ENCODE measurements around the gene TMC1. TPM values are rescaled to one million over a fixed set of nuclear protein-coding genes. Genes with fewer than 3 reads are reported as not detected.

TMC1 gene
- total and polyA plus RNA-seq, 2 of the 8 experiments (the other 6 are each of a cell fraction or from before 2014, with no cell fraction given), result 0.95 to 0.98 TPM

DNA sequence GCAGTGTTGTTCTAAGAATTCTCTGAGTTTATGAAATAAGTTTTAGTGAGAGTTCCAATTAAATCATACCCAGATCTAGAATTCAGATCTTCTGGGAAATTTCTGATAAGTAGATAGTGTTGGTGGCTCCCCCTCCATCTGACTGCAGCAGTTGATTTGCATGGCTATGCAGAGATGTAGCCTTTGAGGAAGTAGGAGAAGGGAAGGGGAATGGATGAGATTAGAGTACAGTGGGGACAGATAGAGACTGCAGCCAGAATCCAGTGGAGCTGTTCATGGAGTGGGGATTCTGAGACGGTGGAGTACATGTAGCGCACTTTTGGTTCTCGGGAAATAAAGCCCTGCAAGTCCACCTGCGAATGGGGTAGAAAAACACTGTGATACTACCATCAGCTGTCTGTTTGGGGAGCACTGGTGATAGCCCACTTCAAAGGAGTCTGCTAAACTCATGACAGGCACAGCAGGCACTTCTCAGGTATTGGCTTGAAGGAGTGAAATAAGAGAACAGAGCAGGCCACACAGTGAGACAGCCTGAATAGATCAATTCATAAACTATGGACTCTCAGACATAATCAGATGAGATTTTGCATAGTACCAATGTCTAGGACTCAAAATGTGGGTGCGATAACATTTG lies 334.6 kb downstream of the TMC1 start:
- no peaks in the 10 kb centered on the region for H3K79me1 ChIP-seq (ENCODE audit: low read depth, low read length)
- no peak overlapping the region for H3K56ac ChIP-seq (replicated peaks; ENCODE audit: insufficient read length, low read depth, low read length)
- 0 out of 2 replicates have a peak overlapping the region, but pooled peaks have one; percentile 3 for H2BK5ac ChIP-seq (ENCODE audit: low read depth, low read length)
- DNase-seq (ENCODE audit: low read depth in 1 of 2, low spot score in 2 of 2), result no peak
- no peak overlapping the region for H2BK12ac ChIP-seq (ENCODE audit: low read depth, low read length)
- no peak overlapping the region for H3K18ac ChIP-seq (ENCODE audit: extremely low read depth, low read length)
- H2BK15ac ChIP-seq (ENCODE audit: low read length), result 0 out of 2 replicates have a peak overlapping the region, but pooled peaks have one; percentile 14
- no peak overlapping the region for H2AK5ac ChIP-seq (ENCODE audit: low read depth, low read length)
- 0 out of 2 replicates have a peak overlapping the region, but pooled peaks have one; percentile 38 for H2BK20ac ChIP-seq (ENCODE audit: low read length)
- ChIA-PET CTCF (ENCODE audit: partially characterized antibody) (interaction anchor here (0.8 to 5.9 kb wide), 17 partner anchors 11 to 358 kb away, joined by 3 to 44 read pairs (median 3); no protein-coding TSS in a partner anchor), POLR2A (ENCODE audit: partially characterized antibody) (no interaction called here)
- no peak overlapping the region for H3K9ac ChIP-seq (replicated peaks in 1 of 4; ENCODE audit: extremely low read depth in 1 of 4, low read depth in 3 of 4, low read length in 3 of 4)
- no peak overlapping the region for H3K4ac ChIP-seq (replicated peaks; ENCODE audit: insufficient read length, low read depth, low read length)
- no peaks in the 10 kb centered on the region for H3K27me3 ChIP-seq (replicated peaks in 1 of 4; ENCODE audit: control insufficient read depth in 3 of 4, extremely low read depth in 1 of 4, insufficient read depth in 3 of 4, low read length in 3 of 4)
- no peak overlapping the region for H4K91ac ChIP-seq (replicated peaks; ENCODE audit: insufficient read length, low read length)
- H3K14ac ChIP-seq (ENCODE audit: insufficient read length), result no peak overlapping the region
- no peak overlapping the region for H3K27ac ChIP-seq (ENCODE audit: low read depth, low read length)
- no peaks in the 10 kb centered on the region; a peak in 1 of 4 replicates for H3K9me3 ChIP-seq (ENCODE audit: insufficient read depth in 2 of 2, low read depth in 1 of 2, low read length in 1 of 2)
- no peak overlapping the region for H3K4me3 ChIP-seq (ENCODE audit: extremely low read depth in 1 of 4, insufficient read depth in 2 of 4, low read depth in 3 of 4, low read length in 4 of 4)
- H3K4me1 ChIP-seq (replicated peaks in 1 of 4; ENCODE audit: control insufficient read depth in 3 of 4, insufficient read depth in 4 of 4, low read length in 3 of 4), result peaks cover 0 to 2% (median 1%) of the 10 kb centered on the region in 4 experiments; a peak in 3 of 7 replicates
- H3K23me2 ChIP-seq (ENCODE audit: low read depth, low read length), result no peaks in the 10 kb centered on the region
- H2BK120ac ChIP-seq (replicated peaks; ENCODE audit: low read depth, low read length), result no peak overlapping the region
- no peaks in the 10 kb centered on the region for H3K36me3 ChIP-seq (ENCODE audit: control insufficient read depth in 2 of 4, insufficient read depth in 4 of 4, low read length in 3 of 4)
- H3K4me2 ChIP-seq (ENCODE audit: insufficient read depth in 1 of 2, low read depth in 2 of 2, low read length in 2 of 2), result no peak overlapping the region
- no peaks in the 10 kb centered on the region for H4K20me1 ChIP-seq (replicated peaks in 1 of 2; ENCODE audit: control insufficient read depth in 1 of 2, insufficient read depth in 2 of 2, low read length in 2 of 2)
- no peak overlapping the region for H4K5ac ChIP-seq (ENCODE audit: insufficient read length, low read depth, low read length)
- no peak overlapping the region for H2AFZ ChIP-seq (ENCODE audit: low read length)
- no peaks in the 10 kb centered on the region for H3K79me2 ChIP-seq (ENCODE audit: control insufficient read depth in 1 of 2, insufficient read depth in 2 of 2, low read length in 2 of 2)
- FAIRE-seq, result peak; percentile 57
- no peak overlapping the region for H4K8ac ChIP-seq (ENCODE audit: extremely low read depth, insufficient read depth, low read length)
- H3K23ac ChIP-seq (ENCODE audit: insufficient read length), result no peak overlapping the region
- WGBS, 2 experiments (ENCODE audit: extremely low coverage in 1 of 2, insufficient coverage in 1 of 2, insufficient read length in 1 of 2, insufficient replicate concordance in 2 of 2, low coverage in 1 of 2, low lambda C conversion rate in 2 of 2, missing lambda C conversion rate in 1 of 2), result 77% methylated on average over 5 of the region's 5 CpGs; no CpG with 5 or more reads in 1 of the 2 experiments

Measured in H1 (cell line).